Mucosa of rectum (tissue), 2 donors: ENCODE measurements around the gene CXCR4.

Source experiments
- H3K27ac ChIP-seq, 2 donors: one replicate each; pipeline ENCODE4 v1.7.0; 2013; ENCODE audit warnings: inconsistent platforms in 2 of 2, low read depth in 2 of 2, low read length in 2 of 2
- H3K27me3 ChIP-seq, 2 donors: one replicate each; pipeline ENCODE4 v1.7.0; 2013; ENCODE audit warnings: low read length in 2 of 2; ENCODE audit not compliant: control insufficient read depth in 2 of 2, insufficient read depth in 2 of 2
- H3K36me3 ChIP-seq, 2 donors: one replicate each; pipeline ENCODE4 v1.7.0; 2013; ENCODE audit warnings: low read length in 2 of 2; ENCODE audit not compliant: control insufficient read depth in 2 of 2, insufficient read depth in 2 of 2
- H3K4me1 ChIP-seq, 2 donors: one replicate each; pipeline ENCODE4 v1.7.0; 2013; ENCODE audit warnings: low read length in 2 of 2, mild to moderate bottlenecking in 1 of 2; ENCODE audit not compliant: control insufficient read depth in 2 of 2, insufficient read depth in 2 of 2
- H3K4me3 ChIP-seq, 2 donors: one replicate each; pipeline ENCODE4 v1.7.0; 2013; ENCODE audit warnings: low read length in 2 of 2
- H3K9ac ChIP-seq, 2 donors: one replicate each; pipeline ENCODE4 v1.7.0; 2013; ENCODE audit warnings: low read length in 2 of 2, low read depth in 1 of 2, mild to moderate bottlenecking in 1 of 2
- H3K9me3 ChIP-seq, 2 donors: one replicate each; pipeline ENCODE4 v1.7.0; 2013; ENCODE audit warnings: low read length in 2 of 2; ENCODE audit not compliant: control insufficient read depth in 2 of 2
- donor health status: healthy.
- donor health status: Normal muscosa, but diverticular disease.

Gene CXCR4

GRCh38 chr2:136131961-136132824, 14.2 kb upstream of the CXCR4 start:
- H3K9me3 ChIP-seq: no peaks in the 10 kb centered on the region
- no peaks in the 10 kb centered on the region for H3K36me3 ChIP-seq
- H3K9ac ChIP-seq: peak overlapping the region; percentile 1 to 63
- no peak overlapping the region for H3K4me3 ChIP-seq
- H3K4me1 ChIP-seq: peaks cover 0 to 10% of the 10 kb centered on the region in 2 donors
- no peaks in the 10 kb centered on the region for H3K27me3 ChIP-seq
- H3K27ac ChIP-seq: peak overlapping the region; percentile 46 to 74

DNA sequence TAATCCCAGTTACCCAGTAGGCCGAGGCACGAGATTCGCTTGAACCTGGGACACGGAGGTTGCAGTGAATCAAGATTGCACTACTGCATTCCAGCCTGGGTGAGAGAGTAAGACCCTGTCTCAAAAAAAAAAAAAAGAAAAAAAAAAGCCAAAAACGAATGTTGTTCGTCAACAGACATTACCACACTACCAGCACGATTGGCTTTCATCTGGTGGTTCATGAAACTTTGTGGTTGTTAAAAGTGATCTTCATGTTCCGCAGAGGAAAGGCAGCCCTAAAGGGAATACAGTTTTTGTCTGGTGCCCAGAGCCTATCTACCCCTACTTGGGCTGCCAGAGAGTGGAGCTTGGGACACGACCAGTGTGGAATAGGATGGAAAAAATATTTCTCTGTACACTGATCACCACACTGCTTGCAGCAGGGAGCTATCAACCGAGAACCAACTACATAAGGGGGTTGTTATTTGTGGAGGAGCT, 13.6 kb upstream of the CXCR4 start:
- peak overlapping the region; percentile 46 to 74 for H3K27ac ChIP-seq
- H3K36me3 ChIP-seq: no peaks in the 10 kb centered on the region
- H3K9me3 ChIP-seq: no peaks in the 10 kb centered on the region
- peak overlapping the region; percentile 1 to 63 for H3K9ac ChIP-seq
- peaks cover 0 to 9% of the 10 kb centered on the region in 2 donors for H3K4me1 ChIP-seq
- H3K27me3 ChIP-seq: no peaks in the 10 kb centered on the region
- no peak overlapping the region for H3K4me3 ChIP-seq

DNA sequence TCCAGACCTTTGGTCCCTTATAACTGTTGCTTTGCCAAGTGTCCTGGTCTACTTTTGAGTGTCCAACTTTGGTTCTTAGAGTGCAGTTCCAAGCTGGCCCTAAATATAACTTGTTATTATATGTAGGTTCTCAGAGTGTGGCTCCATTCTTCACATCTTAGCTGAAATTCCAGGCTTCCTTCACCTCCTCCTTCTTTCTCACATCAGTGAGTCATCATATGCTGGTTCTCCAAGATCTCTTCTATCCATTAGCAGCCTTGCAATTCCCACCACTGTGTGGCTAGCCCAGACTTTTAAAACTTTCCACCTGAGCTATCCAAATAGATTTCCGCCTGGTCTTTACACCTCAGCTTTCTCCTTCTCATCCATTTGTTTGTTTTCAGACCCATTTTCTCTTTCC, 12.6 kb upstream of the CXCR4 start:
- H3K4me3 ChIP-seq: no peak overlapping the region
- H3K36me3 ChIP-seq: no peaks in the 10 kb centered on the region
- H3K27ac ChIP-seq: peak overlapping the region in 1 of 2 donors; percentile 74
- no peaks in the 10 kb centered on the region for H3K9me3 ChIP-seq
- peaks cover 0 to 6% of the 10 kb centered on the region in 2 donors for H3K4me1 ChIP-seq
- H3K27me3 ChIP-seq: no peaks in the 10 kb centered on the region
- H3K9ac ChIP-seq: no peak overlapping the region

DNA sequence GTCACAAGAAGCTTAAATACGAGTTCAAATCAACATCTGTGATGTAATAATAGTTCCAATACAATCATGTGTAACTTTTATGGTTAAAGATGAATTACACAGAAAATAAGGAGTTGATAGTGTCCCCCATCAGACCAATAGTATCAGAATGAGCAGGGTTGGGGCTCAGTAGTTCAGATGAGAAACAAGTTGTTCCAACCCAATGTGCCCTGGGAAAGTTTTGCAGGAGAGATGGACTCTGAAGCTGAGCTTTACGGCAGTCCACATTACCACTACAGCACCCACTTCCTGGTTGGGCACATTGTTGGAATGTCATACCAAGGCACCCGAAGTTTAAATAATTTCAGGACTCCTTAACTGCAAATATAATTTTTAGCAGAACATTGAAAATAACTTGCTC, 12.1 kb upstream of the CXCR4 start:
- Histone ChIP-seq H3K27me3 (no peaks in the 10 kb centered on the region), H3K9me3 (no peaks in the 10 kb centered on the region), H3K9ac (peak overlapping the region in 1 of 2 donors; percentile 38), H3K4me1 (peaks cover 0 to 6% of the 10 kb centered on the region in 2 donors), H3K4me3 (no peak overlapping the region), H3K36me3 (no peaks in the 10 kb centered on the region), H3K27ac (peak overlapping the region; percentile 27 to 58)

DNA sequence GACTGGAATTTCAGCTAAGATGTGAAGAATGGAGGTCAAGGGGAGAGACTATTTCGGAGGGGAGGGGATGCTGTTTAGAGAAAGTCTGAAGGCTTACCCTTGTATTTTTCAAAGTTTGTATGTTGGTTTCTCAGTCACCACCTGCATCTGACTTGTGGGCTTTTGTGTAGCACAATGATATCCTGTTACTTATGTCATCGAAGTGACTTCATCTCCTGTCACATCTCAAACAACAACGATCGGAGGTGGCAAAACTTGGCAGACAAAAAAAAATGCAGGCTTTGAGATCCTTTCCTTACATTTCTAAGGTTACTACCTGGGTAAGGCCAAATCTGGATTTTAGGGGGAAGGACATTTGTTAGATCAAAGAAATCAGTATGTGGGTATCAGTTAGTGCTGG, 11.7 kb upstream of the CXCR4 start:
- Histone ChIP-seq H3K9me3 (no peaks in the 10 kb centered on the region), H3K27ac (peak overlapping the region; percentile 27 to 58), H3K4me1 (peaks cover 0 to 6% of the 10 kb centered on the region in 2 donors), H3K9ac (peak overlapping the region; percentile 16 to 38), H3K36me3 (no peaks in the 10 kb centered on the region), H3K4me3 (no peak overlapping the region), H3K27me3 (no peaks in the 10 kb centered on the region)

DNA sequence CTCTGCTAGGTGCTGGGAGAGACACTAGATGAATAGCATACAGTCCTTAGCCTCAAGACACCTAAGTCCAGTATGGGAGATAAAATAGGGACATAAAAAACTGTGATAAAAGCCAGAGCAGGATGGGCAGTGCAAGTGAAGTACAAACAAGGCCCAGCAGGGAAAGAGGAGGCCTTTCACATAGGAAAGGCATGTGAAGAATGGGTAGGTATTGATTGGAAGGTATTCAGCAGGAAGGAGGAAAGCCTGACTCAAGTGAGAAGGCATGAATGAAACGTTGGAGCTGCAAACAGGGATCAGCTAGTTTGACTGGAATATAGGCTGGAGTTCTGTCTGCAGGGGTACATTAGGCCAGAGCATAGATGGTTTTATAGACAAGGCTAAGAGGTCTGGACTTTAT, 11.0 kb upstream of the CXCR4 start:
- Histone ChIP-seq H3K9me3 (no peaks in the 10 kb centered on the region), H3K4me3 (no peak overlapping the region), H3K27me3 (no peaks in the 10 kb centered on the region), H3K36me3 (no peaks in the 10 kb centered on the region), H3K27ac (peak overlapping the region in 1 of 2 donors; percentile 49), H3K4me1 (peaks cover 0 to 6% of the 10 kb centered on the region in 2 donors), H3K9ac (peak overlapping the region in 1 of 2 donors; percentile 3)

GRCh38 chr2:136128366-136128765, 10.4 kb upstream of the CXCR4 start:
- Histone ChIP-seq H3K4me3 (no peak overlapping the region), H3K9ac (no peak overlapping the region), H3K27me3 (no peaks in the 10 kb centered on the region), H3K9me3 (no peaks in the 10 kb centered on the region), H3K27ac (no peak overlapping the region), H3K4me1 (peaks cover 0 to 6% of the 10 kb centered on the region in 2 donors), H3K36me3 (no peaks in the 10 kb centered on the region)

GRCh38 chr2:136127356-136127755, 9.4 kb upstream of the CXCR4 start:
- Histone ChIP-seq H3K9ac (no peak overlapping the region), H3K9me3 (no peaks in the 10 kb centered on the region), H3K36me3 (no peaks in the 10 kb centered on the region), H3K4me3 (no peak overlapping the region), H3K27ac (no peak overlapping the region), H3K27me3 (no peaks in the 10 kb centered on the region), H3K4me1 (peaks cover 0 to under 1% of the 10 kb centered on the region in 2 donors)

GRCh38 chr2:136126421-136126926, 8.5 kb upstream of the CXCR4 start:
- Histone ChIP-seq H3K9ac (no peak overlapping the region), H3K4me3 (no peak overlapping the region), H3K27ac (no peak overlapping the region), H3K27me3 (peaks cover 0 to 4% of the 10 kb centered on the region in 2 donors), H3K9me3 (no peaks in the 10 kb centered on the region), H3K36me3 (no peaks in the 10 kb centered on the region), H3K4me1 (no peaks in the 10 kb centered on the region)

- no peaks in the 10 kb centered on the region for H3K36me3 ChIP-seq
- no peaks in the 10 kb centered on the region for H3K9me3 ChIP-seq
- no peak overlapping the region for H3K4me3 ChIP-seq
- H3K27ac ChIP-seq: peak overlapping the region in 1 of 2 donors; percentile 18
- no peak overlapping the region for H3K9ac ChIP-seq
- H3K27me3 ChIP-seq: peaks cover 0 to 4% of the 10 kb centered on the region in 2 donors
- H3K4me1 ChIP-seq: no peaks in the 10 kb centered on the region
These were observed 8.1 kb upstream of the CXCR4 start for GRCh38 chr2:136126021-136126420.
